ENCODE data around the gene CPNE4.

DNA sequence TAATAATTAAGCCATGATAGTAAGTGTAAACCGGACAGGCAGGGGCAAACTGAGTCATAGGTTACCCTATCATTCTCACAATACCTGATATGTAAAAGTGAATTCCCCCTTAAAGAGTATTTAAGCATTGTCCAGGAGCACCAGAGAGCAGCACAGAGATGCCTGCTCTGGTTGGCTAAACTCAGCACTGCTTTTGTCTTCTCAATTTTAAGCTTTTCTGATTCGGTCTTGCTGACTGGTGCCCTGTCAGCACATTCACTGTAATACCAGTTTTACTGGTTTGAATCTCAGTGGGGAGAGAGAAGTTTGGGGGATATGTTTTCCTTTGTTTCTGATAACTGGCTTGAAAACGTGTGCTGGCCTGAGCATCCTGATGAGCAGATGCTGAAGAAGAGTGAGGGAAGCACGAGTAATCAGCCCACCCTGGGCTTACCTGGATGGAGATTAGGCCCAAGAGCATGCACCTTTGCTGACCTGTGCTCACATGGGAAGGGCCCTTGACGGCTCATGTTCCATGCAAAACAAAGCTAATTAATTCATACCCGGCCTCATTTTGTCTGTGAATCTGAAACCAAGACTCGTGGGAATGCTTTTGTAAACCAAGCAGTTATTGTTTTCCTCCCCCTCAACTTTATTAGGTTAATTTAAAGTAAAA is 323.6 kb downstream of the CPNE4 start:
- TF ChIP-seq, protein P1, sequence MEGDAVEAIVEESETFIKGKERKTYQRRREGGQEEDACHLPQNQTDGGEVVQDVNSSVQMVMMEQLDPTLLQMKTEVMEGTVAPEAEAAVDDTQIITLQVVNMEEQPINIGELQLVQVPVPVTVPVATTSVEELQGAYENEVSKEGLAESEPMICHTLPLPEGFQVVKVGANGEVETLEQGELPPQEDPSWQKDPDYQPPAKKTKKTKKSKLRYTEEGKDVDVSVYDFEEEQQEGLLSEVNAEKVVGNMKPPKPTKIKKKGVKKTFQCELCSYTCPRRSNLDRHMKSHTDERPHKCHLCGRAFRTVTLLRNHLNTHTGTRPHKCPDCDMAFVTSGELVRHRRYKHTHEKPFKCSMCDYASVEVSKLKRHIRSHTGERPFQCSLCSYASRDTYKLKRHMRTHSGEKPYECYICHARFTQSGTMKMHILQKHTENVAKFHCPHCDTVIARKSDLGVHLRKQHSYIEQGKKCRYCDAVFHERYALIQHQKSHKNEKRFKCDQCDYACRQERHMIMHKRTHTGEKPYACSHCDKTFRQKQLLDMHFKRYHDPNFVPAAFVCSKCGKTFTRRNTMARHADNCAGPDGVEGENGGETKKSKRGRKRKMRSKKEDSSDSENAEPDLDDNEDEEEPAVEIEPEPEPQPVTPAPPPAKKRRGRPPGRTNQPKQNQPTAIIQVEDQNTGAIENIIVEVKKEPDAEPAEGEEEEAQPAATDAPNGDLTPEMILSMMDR (IDR thresholded peaks at IDR 0.05) = no peak
- no peak for TF ChIP-seq POLR2A (IDR thresholded peaks at IDR 0.05)

All from body of pancreas (tissue), 4 donors.